GM18868 (cell line): Measurements from ENCODE around the gene TMEM109.

Experiments used
- ATAC-seq: cut with Tn5 transposase; IDR thresholded peaks from one replicate; pipeline ENCODE4 v1.9.1; 2021; ENCODE audit warnings: mild to moderate bottlenecking, moderate library complexity; ENCODE audit not compliant: unreplicated experiment

The TMEM109 gene, protein sequence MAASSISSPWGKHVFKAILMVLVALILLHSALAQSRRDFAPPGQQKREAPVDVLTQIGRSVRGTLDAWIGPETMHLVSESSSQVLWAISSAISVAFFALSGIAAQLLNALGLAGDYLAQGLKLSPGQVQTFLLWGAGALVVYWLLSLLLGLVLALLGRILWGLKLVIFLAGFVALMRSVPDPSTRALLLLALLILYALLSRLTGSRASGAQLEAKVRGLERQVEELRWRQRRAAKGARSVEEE

DNA sequence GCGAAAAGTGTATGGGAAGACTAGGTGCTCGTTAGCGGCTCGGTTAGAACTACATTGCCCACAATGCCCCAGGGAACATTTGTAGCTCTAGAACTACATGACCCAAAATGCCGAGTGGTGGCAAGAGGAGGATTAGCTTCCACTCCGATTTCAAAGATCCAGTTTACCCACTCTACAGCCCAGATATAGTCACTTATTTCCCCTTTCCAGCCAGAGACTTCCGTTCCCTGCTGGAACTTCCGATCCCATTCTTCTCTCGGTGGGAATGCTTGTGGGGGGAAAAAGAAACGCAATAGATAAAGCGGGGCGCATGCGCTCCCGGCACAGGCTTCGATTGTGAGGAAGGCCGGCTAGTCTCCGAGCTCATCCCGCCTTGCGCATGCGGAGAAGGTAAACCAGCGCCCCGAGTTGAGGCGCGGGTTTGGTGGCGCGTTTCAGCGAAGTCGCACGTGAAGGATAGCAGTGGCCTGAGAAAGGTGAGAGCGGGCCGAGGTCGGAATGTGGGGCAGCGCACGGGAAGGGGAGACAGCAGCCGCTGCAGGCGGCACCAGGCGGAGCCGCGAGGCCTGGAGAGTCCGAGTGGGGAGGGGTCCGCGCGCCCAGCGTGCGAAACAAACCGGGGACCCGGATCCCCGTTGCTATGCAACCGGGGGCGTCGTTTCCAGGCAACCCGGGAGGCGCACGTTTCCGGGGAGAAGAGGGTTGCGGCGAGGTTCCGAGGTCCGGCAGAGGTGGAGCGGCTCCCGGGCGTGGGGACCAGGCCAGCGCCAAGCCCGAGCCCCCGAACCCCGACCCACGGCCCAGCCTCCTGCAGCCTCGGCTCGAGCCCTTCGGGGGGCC is at the start of gene TMEM109:
Gene TMEM109 (plus strand): TSS at position 366 of the 840 bp plus-strand sequence. CDS start 5,536 bp downstream, outside the sequence.
- ATAC-seq: peak; percentile 58

DNA sequence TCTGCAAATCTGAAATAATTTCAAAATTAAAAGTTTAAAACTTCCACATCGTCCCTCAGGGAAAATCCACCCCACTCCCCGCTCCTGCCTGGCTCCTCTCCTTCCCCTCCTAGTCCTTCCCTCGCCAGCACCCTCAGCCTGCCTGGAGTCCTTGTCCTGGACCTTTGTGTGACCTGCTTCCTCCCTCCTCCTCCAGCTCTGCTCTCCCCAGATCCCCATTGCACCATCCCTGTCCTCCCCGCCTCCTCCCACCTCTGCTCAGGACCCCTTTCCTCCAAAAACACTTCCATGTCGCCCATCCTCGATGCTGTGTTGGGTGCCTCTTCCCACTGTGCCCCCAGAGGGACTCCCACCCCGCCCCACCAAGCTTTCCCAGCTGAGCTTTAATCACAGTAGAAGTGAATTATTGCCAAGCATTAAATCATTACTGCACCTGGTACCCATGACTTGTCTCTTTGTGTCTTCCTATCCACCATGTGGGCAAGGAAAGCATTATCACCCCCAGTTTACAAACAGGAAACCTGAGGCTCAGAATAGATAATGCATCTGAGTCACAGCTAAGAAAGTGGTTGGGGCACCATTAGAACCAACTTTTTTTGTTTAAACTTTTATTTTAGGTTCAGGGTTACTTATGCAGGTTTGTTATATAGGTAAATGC is 49.0 kb upstream of the TMEM109 start:
- no peak for ATAC-seq

DNA sequence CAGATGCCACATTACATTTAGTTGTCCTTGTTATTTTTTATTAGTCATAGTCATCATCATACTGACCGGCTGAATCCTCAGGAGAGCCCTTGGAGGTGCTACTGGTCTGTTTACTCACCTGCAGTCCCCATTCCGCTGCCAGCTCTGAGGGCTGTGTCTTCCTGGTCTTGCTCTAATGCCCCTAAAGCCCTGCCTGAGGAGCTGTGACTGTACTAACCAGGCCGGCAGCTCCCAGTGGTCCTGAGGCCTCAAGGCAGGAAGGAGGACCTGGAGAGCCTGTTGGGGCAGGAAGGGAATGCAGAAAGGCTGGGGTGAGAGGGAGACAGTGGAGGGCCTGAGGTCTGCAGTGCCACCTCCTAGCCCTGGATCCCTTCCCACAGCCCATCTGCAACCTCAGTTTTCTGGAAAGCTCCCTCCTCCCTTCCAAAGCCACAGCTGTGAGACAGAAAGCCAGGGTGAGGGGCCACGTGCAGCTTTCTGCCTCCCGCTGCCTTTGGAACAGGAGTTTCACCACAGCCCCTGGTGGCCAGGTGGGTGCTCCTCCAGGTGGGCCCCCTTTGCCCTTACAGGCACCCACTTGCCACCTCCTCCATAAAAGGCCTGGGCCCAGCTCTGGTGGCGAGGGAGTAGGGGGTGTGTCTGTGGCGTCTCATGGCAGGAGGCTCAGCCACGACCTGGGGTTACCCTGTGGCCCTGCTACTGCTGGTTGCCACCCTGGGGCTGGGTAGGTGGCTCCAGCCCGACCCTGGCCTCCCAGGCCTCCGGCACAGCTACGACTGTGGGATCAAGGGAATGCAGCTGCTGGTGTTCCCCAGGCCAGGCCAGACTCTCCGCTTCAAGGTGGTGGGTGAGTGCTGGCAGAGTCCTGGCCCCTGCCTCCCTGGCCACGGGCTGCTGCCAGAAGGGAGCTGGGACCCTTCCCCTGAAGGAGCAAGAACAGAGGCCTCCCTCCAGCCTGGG is 46.8 kb upstream of the TMEM109 start, which contains the start of gene ZP1:
Gene ZP1 (plus strand): TSS at position 632 of the 960 bp plus-strand sequence. CDS start 20 bp downstream, at position 652.
- ATAC-seq: no peak

DNA sequence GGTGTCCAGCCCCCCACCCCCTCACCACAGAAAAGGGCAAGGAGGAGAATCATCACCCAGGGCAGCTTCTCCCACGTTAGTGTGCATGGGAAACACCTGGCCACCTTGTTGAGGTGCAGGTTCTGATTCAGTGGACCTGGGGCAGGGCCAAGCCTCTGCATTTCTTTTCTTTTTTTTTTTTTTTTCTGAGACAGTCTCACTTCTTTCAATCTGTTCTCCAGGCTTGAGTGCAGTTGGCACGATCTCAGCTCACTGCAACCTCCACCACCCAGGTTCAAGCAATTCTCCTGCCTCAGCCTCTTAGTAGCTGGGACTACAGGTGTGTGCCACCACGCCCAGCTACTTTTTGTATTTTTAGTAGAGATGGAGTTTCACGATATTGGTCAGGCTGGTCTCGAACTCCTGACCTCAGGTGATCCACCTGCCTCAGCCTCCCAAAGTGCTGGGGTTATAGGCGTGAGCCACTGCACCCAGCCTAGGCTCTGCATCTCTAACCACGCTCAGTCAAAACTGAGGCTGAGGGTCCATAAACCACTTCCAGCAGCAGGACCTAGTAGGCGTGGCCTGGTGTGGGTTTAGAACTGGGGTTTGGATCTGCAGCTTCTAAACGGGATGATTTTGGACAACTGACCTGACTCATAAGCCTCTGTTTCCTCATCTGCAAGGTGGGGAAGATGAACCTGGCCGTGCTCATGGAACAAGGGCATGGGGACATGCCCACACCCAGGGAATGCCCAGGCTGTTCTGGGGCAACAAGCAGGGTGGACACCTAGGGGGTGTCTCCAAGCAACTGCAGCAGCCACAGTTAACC is 45.9 kb upstream of the TMEM109 start:
- ATAC-seq: no peak

DNA sequence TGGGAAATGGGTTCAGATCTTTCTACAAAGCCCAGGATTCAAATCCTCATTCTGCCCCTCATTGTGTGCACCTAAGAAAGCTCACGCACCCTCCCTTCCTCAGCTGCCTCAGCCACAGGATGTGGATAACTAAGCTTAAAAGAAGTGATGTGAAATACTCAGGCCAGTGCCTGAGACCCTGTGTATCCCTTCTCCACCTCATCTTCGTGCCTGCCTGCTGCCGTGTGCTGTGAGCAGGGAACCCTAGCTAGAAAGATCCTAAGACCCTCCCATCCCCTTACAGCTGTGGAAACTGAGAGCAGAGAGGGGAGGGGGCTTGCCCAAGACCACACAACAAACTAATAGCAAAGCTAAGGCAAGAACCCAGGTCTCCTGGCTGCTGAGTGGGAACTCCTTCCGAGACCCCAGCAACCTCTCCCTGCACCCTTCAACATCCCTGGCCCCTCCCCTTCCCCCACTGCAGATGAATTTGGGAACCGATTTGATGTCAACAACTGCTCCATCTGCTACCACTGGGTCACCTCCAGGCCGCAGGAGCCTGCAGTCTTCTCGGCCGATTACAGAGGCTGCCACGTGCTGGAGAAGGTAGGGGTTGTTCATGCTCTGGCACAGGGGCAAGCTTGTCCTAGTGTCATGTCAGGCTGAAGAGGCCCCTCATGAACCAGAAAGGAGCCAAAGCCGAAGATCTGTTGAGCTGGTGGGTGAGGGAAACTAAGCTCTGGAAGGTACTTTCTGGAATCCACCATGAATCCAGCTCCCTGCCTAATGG is 45.1 kb upstream of the TMEM109 start:
- ATAC-seq: no peak

DNA sequence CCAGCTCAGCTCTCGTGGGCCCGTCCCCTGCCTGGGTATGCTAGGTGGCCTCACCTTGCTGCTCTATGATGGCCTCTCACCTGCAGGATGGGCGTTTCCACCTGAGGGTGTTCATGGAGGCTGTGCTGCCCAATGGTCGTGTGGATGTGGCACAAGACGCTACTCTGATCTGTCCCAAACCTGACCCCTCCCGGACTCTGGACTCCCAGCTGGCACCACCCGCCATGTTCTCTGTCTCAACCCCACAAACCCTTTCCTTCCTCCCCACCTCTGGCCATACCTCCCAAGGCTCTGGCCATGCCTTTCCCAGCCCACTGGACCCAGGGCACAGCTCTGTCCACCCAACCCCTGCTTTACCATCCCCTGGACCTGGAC is 44.5 kb upstream of the TMEM109 start:
- ATAC-seq: no peak

DNA sequence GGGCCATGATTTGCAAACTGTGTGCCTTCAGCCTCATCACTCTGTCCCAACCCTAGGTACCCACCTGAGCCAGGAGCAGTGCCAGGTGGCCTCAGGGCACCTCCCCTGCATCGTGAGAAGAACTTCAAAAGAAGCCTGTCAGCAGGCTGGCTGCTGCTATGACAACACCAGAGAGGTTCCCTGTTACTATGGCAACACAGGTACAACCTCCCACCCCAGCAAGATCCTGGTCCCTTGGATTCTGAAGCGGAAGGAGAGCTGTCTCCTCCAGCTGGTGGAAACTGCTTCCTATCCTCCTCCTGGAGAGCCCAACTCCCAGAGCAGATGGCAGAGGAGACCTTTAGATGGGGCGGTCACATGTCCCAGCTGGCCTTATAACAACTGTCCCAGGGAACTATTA is 43.7 kb upstream of the TMEM109 start:
- ATAC-seq: no peak

DNA sequence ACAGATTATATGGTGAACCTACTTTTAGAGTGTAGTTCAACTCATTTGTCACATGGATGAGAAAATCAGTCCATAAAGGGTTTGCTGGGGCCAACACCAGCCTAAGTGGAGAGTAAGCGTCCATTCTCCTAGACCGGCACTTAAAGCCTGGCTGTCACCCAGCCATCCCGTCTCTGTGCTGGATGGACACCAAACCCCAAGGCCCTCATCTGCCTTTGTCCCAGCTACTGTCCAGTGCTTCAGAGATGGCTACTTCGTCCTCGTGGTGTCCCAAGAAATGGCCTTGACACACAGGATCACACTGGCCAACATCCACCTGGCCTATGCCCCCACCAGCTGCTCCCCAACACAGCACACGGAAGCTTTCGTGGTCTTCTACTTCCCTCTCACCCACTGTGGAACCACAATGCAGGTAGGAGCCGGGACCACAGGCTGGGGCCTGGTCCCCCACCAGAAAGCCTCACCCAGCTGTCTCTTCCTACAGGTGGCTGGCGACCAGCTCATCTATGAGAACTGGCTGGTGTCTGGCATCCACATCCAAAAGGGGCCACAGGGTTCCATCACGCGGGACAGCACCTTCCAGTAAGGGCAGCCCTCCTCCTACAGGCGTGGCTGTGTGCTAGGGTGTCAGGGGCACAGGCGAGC is 43.1 kb upstream of the TMEM109 start:
- ATAC-seq: no peak

DNA sequence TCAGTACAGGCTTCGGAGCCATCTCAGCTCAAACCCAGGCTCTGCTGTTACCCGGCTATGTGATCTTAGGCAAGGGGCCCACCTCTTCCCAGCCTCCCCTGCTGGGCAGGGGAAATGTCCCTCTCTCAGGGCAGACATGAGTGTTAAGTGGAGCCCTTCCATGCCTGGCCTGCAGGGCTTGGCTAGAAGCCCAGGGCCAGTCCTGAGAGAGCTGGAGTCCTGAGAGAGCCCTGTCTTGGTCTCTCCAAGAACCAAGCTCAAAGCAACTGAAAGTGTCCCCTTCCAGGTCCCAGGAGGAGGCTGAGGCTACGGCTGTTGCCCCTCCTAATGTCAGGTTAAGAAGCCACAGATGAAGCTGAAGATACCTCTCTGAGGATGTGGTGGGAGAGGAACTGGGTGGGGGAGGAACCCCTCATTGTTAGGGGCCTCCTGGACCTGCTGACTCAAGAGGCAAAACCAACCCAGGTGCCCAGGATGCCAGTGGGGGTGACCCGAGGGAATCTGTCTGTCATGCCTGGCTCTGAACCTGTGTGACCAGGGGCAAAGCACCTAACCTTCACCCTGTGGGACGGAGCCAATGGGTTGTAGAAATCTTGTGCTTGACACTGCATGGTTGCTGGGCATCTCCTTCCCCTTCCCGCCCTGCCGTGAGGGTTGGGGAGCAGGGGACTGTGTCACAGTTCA is 42.4 kb upstream of the TMEM109 start:
- ATAC-seq: no peak

DNA sequence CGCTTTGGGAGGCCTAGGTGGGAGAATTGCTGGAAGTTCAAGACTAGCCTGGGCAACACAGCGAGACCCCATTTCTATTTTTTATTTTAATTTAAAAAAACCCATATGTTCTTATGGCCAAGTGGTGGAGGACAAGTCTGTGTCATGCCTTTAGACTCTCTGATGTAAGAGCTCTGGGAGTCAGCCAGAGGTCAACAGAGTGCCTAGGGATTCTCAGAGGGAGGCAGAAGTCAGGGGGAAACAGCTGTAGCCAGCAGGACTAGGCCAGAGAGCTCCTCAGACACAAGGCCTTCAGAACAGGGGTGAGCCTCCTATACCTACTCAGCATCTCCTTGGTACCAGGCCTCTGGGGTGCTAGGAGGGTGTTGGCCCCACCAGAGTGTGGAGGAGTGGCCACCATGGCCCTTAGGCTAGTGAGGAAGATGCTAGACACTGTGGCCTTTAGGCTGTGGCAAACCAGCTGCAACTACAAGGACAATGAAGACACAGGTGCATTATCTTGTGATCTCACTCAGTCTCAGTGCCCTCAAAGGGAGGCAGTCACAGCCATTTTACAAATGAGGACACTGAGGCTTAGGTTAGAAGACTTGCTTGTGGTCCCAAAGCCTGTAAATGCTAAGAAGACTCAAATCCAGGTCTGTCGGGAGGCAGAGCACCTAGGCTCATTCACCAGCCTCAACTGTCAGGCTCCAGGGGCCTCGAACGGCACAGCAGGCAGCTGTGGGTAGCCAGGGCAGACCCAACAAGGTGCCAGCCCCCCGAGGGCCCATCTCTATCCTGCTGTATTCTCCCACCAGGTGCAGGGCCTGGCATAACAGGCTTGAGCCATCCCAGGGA is 41.6 kb upstream of the TMEM109 start:
- no peak for ATAC-seq

DNA sequence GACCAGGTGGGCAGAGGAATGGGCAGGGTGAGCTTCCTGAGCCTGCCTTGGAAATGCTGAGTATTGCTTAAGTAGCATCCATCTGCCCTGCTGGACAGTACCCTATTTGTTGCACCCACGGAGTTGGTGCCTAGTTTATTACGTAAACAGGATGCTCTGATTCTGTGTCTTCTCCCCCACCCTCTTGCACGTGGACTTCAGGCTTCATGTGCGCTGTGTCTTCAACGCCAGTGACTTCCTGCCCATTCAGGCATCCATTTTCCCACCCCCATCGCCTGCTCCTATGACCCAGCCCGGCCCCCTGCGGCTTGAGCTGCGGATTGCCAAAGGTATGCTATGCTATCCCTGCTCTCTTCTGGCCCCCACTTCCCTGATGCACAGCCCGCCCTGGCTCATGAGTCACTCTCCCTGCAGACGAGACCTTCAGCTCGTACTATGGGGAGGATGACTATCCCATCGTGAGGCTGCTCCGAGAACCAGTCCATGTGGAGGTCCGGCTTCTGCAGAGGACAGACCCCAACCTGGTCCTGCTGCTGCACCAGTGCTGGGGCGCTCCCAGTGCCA is 40.9 kb upstream of the TMEM109 start:
- no peak for ATAC-seq

DNA sequence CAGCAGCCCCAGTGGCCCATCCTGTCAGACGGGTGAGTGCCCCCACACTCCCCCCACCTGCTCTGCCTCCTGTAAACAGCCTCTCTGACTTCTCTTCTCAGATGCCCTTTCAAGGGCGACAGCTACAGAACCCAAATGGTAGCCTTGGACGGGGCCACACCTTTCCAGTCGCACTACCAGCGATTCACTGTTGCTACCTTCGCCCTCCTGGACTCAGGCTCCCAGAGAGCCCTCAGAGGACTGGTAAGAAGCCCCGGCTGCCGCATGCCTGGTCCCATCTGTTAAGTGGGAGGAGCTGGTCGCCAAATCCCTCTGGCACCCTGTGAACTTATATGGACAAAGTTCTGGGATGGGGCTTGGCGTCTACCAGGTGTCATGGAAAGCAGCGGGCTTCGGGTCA is 40.4 kb upstream of the TMEM109 start:
- ATAC-seq: no peak

DNA sequence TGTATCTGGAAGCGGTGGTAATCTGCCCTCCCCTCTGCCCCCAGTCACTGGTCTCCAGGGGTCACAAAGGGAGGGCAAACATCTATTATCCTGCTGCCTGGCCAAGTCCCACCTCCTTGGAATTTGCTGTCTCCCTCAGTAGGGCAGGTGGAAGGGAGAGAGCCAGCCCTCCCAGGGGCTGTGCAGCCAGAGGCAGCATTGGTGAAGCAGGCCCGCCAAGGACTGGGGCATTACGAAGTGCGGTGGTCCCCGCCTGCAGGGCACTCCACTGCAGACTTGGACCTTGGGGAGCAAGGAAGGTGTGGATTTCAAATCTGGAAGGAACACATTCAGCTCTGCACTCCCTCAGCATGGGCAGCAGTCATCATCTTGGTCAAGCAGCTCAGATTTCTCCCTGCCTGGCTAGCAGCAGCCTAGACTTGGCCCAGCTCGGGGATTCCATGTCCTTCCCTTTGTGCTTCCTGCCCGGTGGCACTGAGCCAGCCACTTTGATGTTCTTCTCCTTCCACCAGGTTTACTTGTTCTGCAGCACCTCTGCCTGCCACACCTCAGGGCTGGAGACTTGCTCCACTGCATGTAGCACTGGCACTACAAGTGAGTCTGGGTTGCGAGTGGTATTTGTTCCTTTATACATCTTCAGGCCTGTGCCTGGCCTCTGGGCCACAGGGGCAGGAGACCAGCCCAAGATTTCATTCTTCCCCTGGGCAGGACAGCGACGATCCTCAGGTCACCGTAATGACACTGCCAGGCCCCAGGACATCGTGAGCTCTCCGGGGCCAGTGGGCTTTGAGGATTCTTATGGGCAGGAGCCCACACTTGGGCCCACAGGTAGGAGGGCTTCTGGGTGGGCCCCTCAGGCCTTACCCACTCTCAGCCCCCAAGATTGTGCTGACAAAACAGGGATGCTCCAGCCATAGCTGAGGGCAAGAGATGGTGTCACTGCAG is 39.3 kb upstream of the TMEM109 start:
- no peak for ATAC-seq

DNA sequence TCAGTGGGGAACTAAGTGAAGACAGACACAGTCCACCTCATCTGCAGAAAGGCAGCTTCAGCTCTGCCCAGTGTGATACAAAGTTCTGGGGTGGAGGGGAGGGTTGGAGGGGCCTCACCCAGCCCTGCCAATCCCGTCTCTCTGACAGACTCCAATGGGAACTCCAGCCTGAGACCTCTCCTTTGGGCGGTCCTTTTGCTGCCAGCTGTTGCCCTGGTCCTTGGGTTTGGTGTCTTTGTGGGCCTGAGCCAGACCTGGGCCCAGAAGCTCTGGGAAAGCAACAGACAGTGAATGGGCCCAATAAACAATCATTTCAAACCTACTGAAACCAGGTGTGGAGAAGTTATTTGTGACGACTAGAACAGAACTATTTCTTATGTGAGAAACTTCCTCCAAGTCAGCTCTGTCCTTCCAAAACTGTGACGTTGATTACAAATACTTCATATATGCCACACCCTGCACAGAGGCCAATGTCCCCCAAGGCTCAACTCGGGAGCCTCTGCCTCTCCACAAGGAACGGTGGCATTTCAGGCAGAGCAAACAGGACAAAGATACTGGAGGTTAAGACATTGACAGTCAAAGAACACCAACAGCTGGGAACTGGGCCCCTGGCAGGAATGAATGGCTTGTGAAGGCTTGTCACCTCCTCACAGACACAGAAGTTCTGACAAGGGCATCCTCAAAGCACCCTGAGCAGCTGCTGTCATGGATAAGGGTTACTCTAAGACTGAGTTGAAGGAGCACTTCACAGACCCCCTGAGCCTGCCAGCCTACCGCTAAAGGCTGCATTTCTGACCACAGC is 38.4 kb upstream of the TMEM109 start:
- ATAC-seq: no peak

DNA sequence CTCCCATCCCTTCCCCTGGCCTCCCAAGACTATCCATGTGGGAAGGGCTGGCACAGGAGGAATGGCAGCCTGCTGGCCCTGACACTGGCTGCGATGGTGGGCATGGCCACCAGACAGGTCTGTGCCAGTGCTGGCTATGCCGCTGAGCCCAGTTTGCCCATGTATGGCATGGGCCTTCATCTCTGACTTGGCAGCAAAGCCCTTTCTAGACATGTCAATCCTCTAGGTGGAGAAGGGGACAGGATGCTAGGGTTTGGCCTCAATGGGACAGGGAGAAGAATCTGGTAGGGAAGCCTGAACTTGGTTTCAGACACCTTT is 37.8 kb upstream of the TMEM109 start:
- ATAC-seq: no peak
